SK-N-SH (cell line): ENCODE measurements around the gene CCDC80. TPM values are rescaled to one million over a fixed set of nuclear protein-coding genes. Genes with fewer than 3 reads are reported as not detected.
A peak's percentile ranks its signal among the peaks of the same experiment; 100 is the strongest.

Source experiments
- CTCF ChIA-PET: fragments of 300-600, 350-600 bp; formaldehyde crosslinking; extraction: SDS; loops from one replicate; lab custom pipeline; 2021; lab: Yijun Ruan, JAX
- POLR2A ChIA-PET: fragments of 350-600 bp; sonication (Branson Sonifier 250); formaldehyde crosslinking; extraction: SDS; loops from one replicate; lab custom pipeline; 2020; ENCODE audit warnings: antibody characterized with exemption, inconsistent platforms; lab: Yijun Ruan, JAX
- DNase-seq: peaks from one replicate; pipeline ENCODE4 v3.0.0; 2012
- H2AFZ ChIP-seq: fragments of 200-600 bp; sonication (generic); 2 replicates; pipeline ENCODE4 v1.8.1; 2016; ENCODE audit warnings: antibody characterized with exemption, mild to moderate bottlenecking, low read depth
- H3F3A ChIP-seq: fragments of 200-600 bp; sonication (generic); replicated peaks from 2 replicates; pipeline ENCODE3; 2016; ENCODE audit warnings: antibody characterized with exemption, mild to moderate bottlenecking; ENCODE audit not compliant: insufficient read depth
- H3K27ac ChIP-seq, 2 experiments: fragments of 200-500 bp in 1 of 2; fragments of 200-600 bp in 1 of 2; sonication (Bioruptor generic) in 1 of 2; sonication (generic), shearing (Covaris generic) in 1 of 2; 2 replicates each; pipeline versions ENCODE4 v1.5.1 to v1.6.1; 2014 to 2016; ENCODE audit warnings: low read depth in 2 of 2, inconsistent platforms in 1 of 2, low read length in 1 of 2, mild to moderate bottlenecking in 1 of 2, mixed read lengths in 1 of 2
- H3K27me3 ChIP-seq: fragments of 200-600 bp; sonication (generic), shearing (Covaris generic); 2 replicates; pipeline ENCODE4 v1.6.1; 2016; ENCODE audit warnings: mixed run types; ENCODE audit not compliant: insufficient read depth
- H3K36me3 ChIP-seq, 2 experiments: fragments of 200-500 bp in 1 of 2; fragments of 200-600 bp in 1 of 2; sonication (Bioruptor generic) in 1 of 2; sonication (generic) in 1 of 2; replicated peaks in 1 of 2; 2 replicates each; pipeline versions ENCODE3 to v1.5.1; 2014 to 2016; ENCODE audit warnings: low read length in 1 of 2, mild to moderate bottlenecking in 1 of 2; ENCODE audit not compliant: insufficient read depth in 2 of 2, control insufficient read depth in 1 of 2
- H3K4me1 ChIP-seq, 2 experiments: fragments of 200-500 bp in 1 of 2; fragments of 200-600 bp in 1 of 2; sonication (Bioruptor generic) in 1 of 2; sonication (generic), shearing (Covaris generic) in 1 of 2; 2 replicates each; pipeline versions ENCODE4 v1.5.1 to v1.6.1; 2014 to 2016; ENCODE audit warnings: low read depth in 1 of 2, low read length in 1 of 2, mixed run types in 1 of 2; ENCODE audit not compliant: insufficient read depth in 2 of 2, control insufficient read depth in 1 of 2
- H3K4me2 ChIP-seq: fragments of 200-600 bp; sonication (generic), shearing (Covaris generic); 2 replicates; pipeline ENCODE4 v1.6.1; 2017; ENCODE audit warnings: mixed run types
- H3K4me3 ChIP-seq, 2 experiments: fragments of 200-500 bp in 1 of 2; fragments of 200-600 bp in 1 of 2; sonication (Bioruptor generic) in 1 of 2; sonication (generic), shearing (Covaris generic) in 1 of 2; 2 replicates each; pipeline versions ENCODE4 v1.5.1 to v1.8.1; 2014 to 2016; ENCODE audit warnings: low read depth in 2 of 2, inconsistent platforms in 1 of 2, low read length in 1 of 2, mild to moderate bottlenecking in 1 of 2, mixed read lengths in 1 of 2, moderate library complexity in 1 of 2
- H3K79me2 ChIP-seq: fragments of 200-600 bp; sonication (generic); 2 replicates; pipeline ENCODE4 v1.8.1; 2017; ENCODE audit warnings: mild to moderate bottlenecking; ENCODE audit not compliant: insufficient read depth
- H3K9ac ChIP-seq: fragments of 200-600 bp; sonication (generic); 2 replicates; pipeline ENCODE4 v1.6.1; 2017; ENCODE audit warnings: mixed run types
- H3K9me2 ChIP-seq: fragments of 200-600 bp; sonication (generic); 2 replicates; pipeline ENCODE4 v1.6.1; 2017; ENCODE audit warnings: mixed run types
- H3K9me3 ChIP-seq: fragments of 200-600 bp; sonication (generic); 2 replicates; pipeline ENCODE4 v1.6.1; 2017; ENCODE audit warnings: mixed run types, mild to moderate bottlenecking, moderate library complexity
- H4K20me1 ChIP-seq: fragments of 200-600 bp; sonication (generic); 2 replicates; pipeline ENCODE4 v1.6.1; 2017; ENCODE audit warnings: mild to moderate bottlenecking, mixed run types; ENCODE audit not compliant: insufficient read depth
- CTCF ChIP-seq: fragments of 200-600 bp; sonication (generic); IDR thresholded peaks from 2 replicates; pipeline ENCODE4 v1.6.1; 2017; ENCODE audit warnings: antibody characterized with exemption, mild to moderate bottlenecking, moderate library complexity
- EP300 ChIP-seq, 2 experiments: IDR thresholded peaks; 2 replicates each; pipeline versions ENCODE4 v1.4.0 to v1.6.1; 2012; ENCODE audit warnings: borderline replicate concordance in 1 of 2, low read depth in 1 of 2, low read length in 1 of 2
- EZH2phosphoT487 ChIP-seq: fragments of 200-600 bp; sonication (generic); IDR thresholded peaks from 2 replicates; pipeline ENCODE4 v1.6.1; 2017; ENCODE audit warnings: low read depth, mixed run types, mild to moderate bottlenecking, antibody characterized with exemption, moderate library complexity, borderline replicate concordance
- FOSL2 ChIP-seq: IDR thresholded peaks from 2 replicates; pipeline ENCODE4 v1.4.0; 2012; ENCODE audit warnings: low read depth, mild to moderate bottlenecking, moderate library complexity, borderline replicate concordance
- FOXM1 ChIP-seq: IDR thresholded peaks from 2 replicates; pipeline ENCODE4 v1.4.0; 2012; ENCODE audit warnings: low read depth, mild to moderate bottlenecking
- GATA2 ChIP-seq: sonication (generic); formaldehyde crosslinking; IDR thresholded peaks from 2 replicates; pipeline ENCODE4 v1.5.0; 2020; ENCODE audit warnings: mild to moderate bottlenecking, missing genetic modification reagents
- IRF3 ChIP-seq: fragments of 150-350 bp; IDR thresholded peaks from 2 replicates; pipeline ENCODE4 v1.6.1; 2016; ENCODE audit warnings: mild to moderate bottlenecking, low read depth, low read length
- JUND ChIP-seq: IDR thresholded peaks from 2 replicates; pipeline ENCODE4 v1.4.0; 2012
- MEF2A ChIP-seq: IDR thresholded peaks from 2 replicates; pipeline ENCODE4 v1.4.0; 2012; ENCODE audit warnings: low read depth, borderline replicate concordance
- MXI1 ChIP-seq: IDR thresholded peaks from 2 replicates; pipeline ENCODE4 v1.6.1; 2012; ENCODE audit warnings: mild to moderate bottlenecking, low read depth, low read length, improper control_type of control experiment
- NRF1 ChIP-seq: IDR thresholded peaks from 2 replicates; pipeline ENCODE4 v1.6.1; 2012; ENCODE audit warnings: low read depth, mild to moderate bottlenecking, low read length
- RCOR1 ChIP-seq: fragments of 150-350 bp; IDR thresholded peaks from 2 replicates; pipeline ENCODE4 v1.6.1; 2017; ENCODE audit warnings: antibody characterized with exemption, low read length
- REST ChIP-seq: IDR thresholded peaks from 2 replicates; pipeline ENCODE4 v1.6.1; 2012; ENCODE audit warnings: mild to moderate bottlenecking, low read depth, low read length, moderate library complexity
- RFX5 ChIP-seq: IDR thresholded peaks from 2 replicates; pipeline ENCODE4 v1.6.1; 2012; ENCODE audit warnings: mild to moderate bottlenecking, improper control_type of control experiment, low read length
- RXRA ChIP-seq: IDR thresholded peaks from 2 replicates; pipeline ENCODE4 v1.4.0; 2012; ENCODE audit warnings: low read depth, mild to moderate bottlenecking, borderline replicate concordance
- SIN3A ChIP-seq: IDR thresholded peaks from 2 replicates; pipeline ENCODE4 v1.6.1; 2012; ENCODE audit warnings: low read depth, mild to moderate bottlenecking, low read length, moderate library complexity, borderline replicate concordance
- TAF1 ChIP-seq: IDR thresholded peaks from 2 replicates; pipeline ENCODE4 v1.6.1; 2012; ENCODE audit warnings: low read depth, mild to moderate bottlenecking, low read length, moderate library complexity, borderline replicate concordance
- TEAD4 ChIP-seq: IDR thresholded peaks from 2 replicates; pipeline ENCODE4 v1.4.0; 2012; ENCODE audit warnings: mild to moderate bottlenecking, borderline replicate concordance; ENCODE audit not compliant: insufficient read depth
- ZBTB33 ChIP-seq: IDR thresholded peaks from 2 replicates; pipeline ENCODE4 v1.4.0; 2012; ENCODE audit warnings: low read depth, borderline replicate concordance
- WGBS: methylation state at CpG from one replicate; pipeline ENCODE4 v1.1.6; 2017; ENCODE audit warnings: low lambda C conversion rate; 5-methylcytosine and 5-hydroxymethylcytosine counted together
- polyA plus RNA-seq, 3 experiments: library from polyadenylated mRNA; depleted of rRNA; stranded (reverse); fragments of >200 nt; gene quantifications; 2 replicates each; pipeline ENCODE4 v1.2.3, GENCODE V29; 2012
- TF ChIP-seq, protein P1 (sequence below): IDR thresholded peaks from 2 replicates; pipeline ENCODE4; 2012

CCDC80 gene
- polyA plus RNA-seq, 1 of the 3 experiments (the other 2 are of a cell fraction): 83.4 TPM

GRCh38 chr3:112675943-112676535 is 35.1 kb upstream of the CCDC80 start (continued):
- TF ChIP-seq REST: no peak
- no peak for TF ChIP-seq NRF1
- TF ChIP-seq, all 33 proteins: peak for 0

GRCh38 chr3:112675349-112675748 is 34.4 kb upstream of the CCDC80 start:
- no peaks in the 10 kb centered on the region for H3K9me2 ChIP-seq
- no peaks in the 10 kb centered on the region for H4K20me1 ChIP-seq
- CTCF ChIA-PET: interaction anchor here (1.0 kb wide), 1 partner anchor 14 kb away, joined by 3 read pairs; no protein-coding TSS in a partner anchor
- WGBS: 69% methylated on average over 6 of the region's 6 CpGs
- H3K4me3 ChIP-seq: no peak overlapping the region
- no peak for DNase-seq
- TF ChIP-seq NRF1 (no peak), EP300 (IDR thresholded peaks at IDR 0.05; ENCODE audit: borderline replicate concordance in 1 of 2, low read depth in 1 of 2, low read length in 1 of 2) (no peak), TAF1 (no peak), MXI1 (no peak), JUND (no peak), FOXM1 (no peak), ZBTB33 (no peak), EZH2phosphoT487 (no peak), RXRA (no peak), FOSL2 (no peak), GATA2 (CRISPR knock-in tag) (no peak), RFX5 (no peak), RCOR1 (no peak), TEAD4 (no peak), SIN3A (no peak), MEF2A (no peak), IRF3 (no peak), CTCF (no peak)
- TF ChIP-seq, protein P1, sequence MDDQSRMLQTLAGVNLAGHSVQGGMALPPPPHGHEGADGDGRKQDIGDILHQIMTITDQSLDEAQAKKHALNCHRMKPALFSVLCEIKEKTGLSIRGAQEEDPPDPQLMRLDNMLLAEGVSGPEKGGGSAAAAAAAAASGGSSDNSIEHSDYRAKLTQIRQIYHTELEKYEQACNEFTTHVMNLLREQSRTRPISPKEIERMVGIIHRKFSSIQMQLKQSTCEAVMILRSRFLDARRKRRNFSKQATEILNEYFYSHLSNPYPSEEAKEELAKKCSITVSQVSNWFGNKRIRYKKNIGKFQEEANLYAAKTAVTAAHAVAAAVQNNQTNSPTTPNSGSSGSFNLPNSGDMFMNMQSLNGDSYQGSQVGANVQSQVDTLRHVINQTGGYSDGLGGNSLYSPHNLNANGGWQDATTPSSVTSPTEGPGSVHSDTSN: no peak
- peak overlapping the region; percentile 40 to 94; a peak in 3 of 4 replicates for H3K27ac ChIP-seq
- no peaks in the 10 kb centered on the region for H3K36me3 ChIP-seq
- H3K79me2 ChIP-seq: no peaks in the 10 kb centered on the region
- H2AFZ ChIP-seq: peak overlapping the region; percentile 74; the same call in 1 of the 2 replicates
- H3K4me2 ChIP-seq: no peak overlapping the region
- no peak overlapping the region for H3K9ac ChIP-seq
- peaks cover 6 to 55% of the 10 kb centered on the region in 2 experiments for H3K4me1 ChIP-seq
- POLR2A ChIA-PET: no interaction called here
- no peaks in the 10 kb centered on the region for H3K9me3 ChIP-seq
- peaks cover 58% of the 10 kb centered on the region for H3F3A ChIP-seq
- no peaks in the 10 kb centered on the region for H3K27me3 ChIP-seq
